ENCODE results near the gene ITGB6. TPM values are rescaled to one million over a fixed set of nuclear protein-coding genes. Genes with fewer than 3 reads are reported as not detected.

The ITGB6 gene
- total and polyA plus RNA-seq, 3 donors from 2014 or later: 0.12 to 0.79 (median 0.18) TPM

GRCh38 chr2:160226367-160226766, 26.3 kb upstream of the ITGB6 start:
- Histone ChIP-seq H3K4me3 (no peak overlapping the region), H3K4me1 (peaks cover 14% of the 10 kb centered on the region), H3K9me3 (no peaks in the 10 kb centered on the region), H3K27ac (no peak overlapping the region), H3K27me3 (no peaks in the 10 kb centered on the region), H3K36me3 (ENCODE audit: low read depth, missing control alignments) (no peaks in the 10 kb centered on the region)
- intact Hi-C loops (cut with DNase I; ENCODE audit: low total_unique reads): no loop called here
- TF ChIP-seq POLR2A (IDR thresholded peaks at IDR 0.05) (no peak), CTCF (IDR thresholded peaks at IDR 0.05) (no peak)
- DNase-seq: no peak
- 91% methylated on average over 5 of the region's 5 CpGs for WGBS, 2 donors

GRCh38 chr2:160225722-160226121, 25.6 kb upstream of the ITGB6 start:
- DNase-seq: peak; percentile 25
- Histone ChIP-seq H3K27ac (no peak overlapping the region), H3K4me1 (peaks cover 14% of the 10 kb centered on the region), H3K27me3 (no peaks in the 10 kb centered on the region), H3K9me3 (no peaks in the 10 kb centered on the region), H3K36me3 (ENCODE audit: low read depth, missing control alignments) (no peaks in the 10 kb centered on the region), H3K4me3 (no peak overlapping the region)
- 73 to 93% methylated on average over 3 to 4 of the region's 4 CpGs for WGBS, 2 donors
- intact Hi-C loops (cut with DNase I; ENCODE audit: low total_unique reads): no loop called here
- no peak for TF ChIP-seq CTCF (IDR thresholded peaks at IDR 0.05)
- TF ChIP-seq POLR2A (IDR thresholded peaks at IDR 0.05): no peak

- H3K4me3 ChIP-seq: no peak overlapping the region
Measured at GRCh38 chr2:160224507-160224906, 24.4 kb upstream of the ITGB6 start.

GRCh38 chr2:160224060-160224459, 24.0 kb upstream of the ITGB6 start:
- TF ChIP-seq CTCF (IDR thresholded peaks at IDR 0.05): no peak
- TF ChIP-seq POLR2A (IDR thresholded peaks at IDR 0.05): no peak
- Histone ChIP-seq H3K27me3 (no peaks in the 10 kb centered on the region), H3K9me3 (no peaks in the 10 kb centered on the region), H3K4me1 (peaks cover 14% of the 10 kb centered on the region), H3K36me3 (ENCODE audit: low read depth, missing control alignments) (no peaks in the 10 kb centered on the region), H3K4me3 (no peak overlapping the region), H3K27ac (no peak overlapping the region)
- DNase-seq: no peak
- 87 to 93% methylated on average over 3 of the region's 3 CpGs for WGBS, 2 donors
- intact Hi-C loops (cut with DNase I; ENCODE audit: low total_unique reads): no loop called here

More at GRCh38 chr2:160224507-160224906, 24.4 kb upstream of the ITGB6 start:
- H3K27me3 ChIP-seq: no peaks in the 10 kb centered on the region
- no peak for DNase-seq
- no peak overlapping the region for H3K27ac ChIP-seq
- 59 to 67% methylated on average over 3 of the region's 3 CpGs for WGBS, 2 donors
- peaks cover 14% of the 10 kb centered on the region for H3K4me1 ChIP-seq
- H3K36me3 ChIP-seq (ENCODE audit: low read depth, missing control alignments): no peaks in the 10 kb centered on the region
- no peak for TF ChIP-seq CTCF (IDR thresholded peaks at IDR 0.05)
- no peak for TF ChIP-seq POLR2A (IDR thresholded peaks at IDR 0.05)
- intact Hi-C loops (cut with DNase I; ENCODE audit: low total_unique reads): no loop called here
- no peaks in the 10 kb centered on the region for H3K9me3 ChIP-seq

GRCh38 chr2:160223560-160223959, 23.5 kb upstream of the ITGB6 start:
- DNase-seq: no peak
- Histone ChIP-seq H3K36me3 (ENCODE audit: low read depth, missing control alignments) (no peaks in the 10 kb centered on the region), H3K4me3 (peak overlapping the region in 1 of 2 donors; percentile 20), H3K27me3 (no peaks in the 10 kb centered on the region), H3K9me3 (no peaks in the 10 kb centered on the region), H3K27ac (no peak overlapping the region), H3K4me1 (peaks cover 14% of the 10 kb centered on the region)
- TF ChIP-seq CTCF (IDR thresholded peaks at IDR 0.05): no peak
- TF ChIP-seq POLR2A (IDR thresholded peaks at IDR 0.05): no peak
- 87 to 94% methylated on average over 3 of the region's 3 CpGs for WGBS, 2 donors
- intact Hi-C loops (cut with DNase I; ENCODE audit: low total_unique reads): no loop called here

Measured in testis (tissue), 3 donors.